Skeletal muscle satellite cell (primary cell): ENCODE data around the gene SEMA5A.

Experiments used
- H3K27me3 ChIP-seq: 2 replicates; pipeline ENCODE4 v1.7.0; 2013; ENCODE audit warnings: low read length; ENCODE audit not compliant: control insufficient read depth, insufficient read depth
- H3K36me3 ChIP-seq: 2 replicates; pipeline ENCODE4 v1.7.0; 2013; ENCODE audit warnings: mild to moderate bottlenecking, control low read depth, low read length; ENCODE audit not compliant: insufficient read depth
- H3K4me1 ChIP-seq: 2 replicates; pipeline ENCODE4 v1.7.0; 2013; ENCODE audit warnings: low read length; ENCODE audit not compliant: control insufficient read depth, insufficient read depth
- H3K4me2 ChIP-seq: 2 replicates; pipeline ENCODE4 v1.7.0; 2013; ENCODE audit warnings: mild to moderate bottlenecking, low read length
- H3K4me3 ChIP-seq: 2 replicates; pipeline ENCODE4 v1.7.0; 2013; ENCODE audit warnings: low read length
- H3K9ac ChIP-seq: 2 replicates; pipeline ENCODE4 v1.7.0; 2013; ENCODE audit warnings: mild to moderate bottlenecking, low read depth, low read length, moderate library complexity
- H3K9me3 ChIP-seq: replicated peaks from 2 replicates; pipeline ENCODE4 v1.7.0; 2013; ENCODE audit warnings: mild to moderate bottlenecking, control low read depth, low read length

The SEMA5A gene

GRCh38 chr5:9562141-9562540 lies 16.3 kb upstream of the SEMA5A start:
- peaks cover 19% of the 10 kb centered on the region for H3K4me1 ChIP-seq
- H3K27me3 ChIP-seq, result no peaks in the 10 kb centered on the region
- peak overlapping the region; percentile 29 for H3K4me2 ChIP-seq
- no peaks in the 10 kb centered on the region for H3K9me3 ChIP-seq
- H3K4me3 ChIP-seq, result peak overlapping the region; percentile 25
- H3K36me3 ChIP-seq, result no peaks in the 10 kb centered on the region
- H3K9ac ChIP-seq, result no peak overlapping the region

- H3K4me2 ChIP-seq, result no peak overlapping the region
- no peak overlapping the region for H3K9ac ChIP-seq
- no peaks in the 10 kb centered on the region for H3K9me3 ChIP-seq
- no peaks in the 10 kb centered on the region for H3K36me3 ChIP-seq
- H3K4me1 ChIP-seq, result peaks cover 19% of the 10 kb centered on the region
- H3K27me3 ChIP-seq, result no peaks in the 10 kb centered on the region
- H3K4me3 ChIP-seq, result no peak overlapping the region
Observed at GRCh38 chr5:9559965-9560364, 14.1 kb upstream of the SEMA5A start.

- H3K36me3 ChIP-seq, result no peaks in the 10 kb centered on the region
- no peaks in the 10 kb centered on the region for H3K27me3 ChIP-seq
- no peak overlapping the region for H3K4me2 ChIP-seq
- H3K9me3 ChIP-seq, result no peaks in the 10 kb centered on the region
- H3K4me3 ChIP-seq, result no peak overlapping the region
- H3K9ac ChIP-seq, result no peak overlapping the region
- H3K4me1 ChIP-seq, result peaks cover 19% of the 10 kb centered on the region
Observed at GRCh38 chr5:9558319-9558965, 12.6 kb upstream of the SEMA5A start.

- H3K4me1 ChIP-seq, result peaks cover 18% of the 10 kb centered on the region
- no peaks in the 10 kb centered on the region for H3K9me3 ChIP-seq
- no peak overlapping the region for H3K4me3 ChIP-seq
- no peak overlapping the region for H3K9ac ChIP-seq
- no peak overlapping the region for H3K4me2 ChIP-seq
- H3K36me3 ChIP-seq, result no peaks in the 10 kb centered on the region
- no peaks in the 10 kb centered on the region for H3K27me3 ChIP-seq
Observed at GRCh38 chr5:9557696-9558095, 11.8 kb upstream of the SEMA5A start.

GRCh38 chr5:9555961-9556360 lies 10.1 kb upstream of the SEMA5A start:
- Histone ChIP-seq H3K9me3 (no peaks in the 10 kb centered on the region), H3K4me1 (peaks cover 9% of the 10 kb centered on the region), H3K27me3 (no peaks in the 10 kb centered on the region), H3K36me3 (peaks cover 6% of the 10 kb centered on the region), H3K4me3 (no peak overlapping the region), H3K4me2 (no peak overlapping the region), H3K9ac (no peak overlapping the region)

GRCh38 chr5:9554122-9554521 lies 8.2 kb upstream of the SEMA5A start:
- peaks cover 23% of the 10 kb centered on the region for H3K36me3 ChIP-seq
- no peaks in the 10 kb centered on the region for H3K27me3 ChIP-seq
- no peak overlapping the region for H3K4me2 ChIP-seq

GRCh38 chr5:9553561-9553960 lies 7.7 kb upstream of the SEMA5A start:
- no peak overlapping the region for H3K4me3 ChIP-seq
- no peaks in the 10 kb centered on the region for H3K9me3 ChIP-seq
- H3K4me1 ChIP-seq, result peaks cover 9% of the 10 kb centered on the region
- H3K27me3 ChIP-seq, result no peaks in the 10 kb centered on the region
- H3K9ac ChIP-seq, result no peak overlapping the region
- peaks cover 29% of the 10 kb centered on the region for H3K36me3 ChIP-seq
- H3K4me2 ChIP-seq, result no peak overlapping the region

More at GRCh38 chr5:9554122-9554521, 8.2 kb upstream of the SEMA5A start:
- H3K4me1 ChIP-seq, result peaks cover 9% of the 10 kb centered on the region
- H3K4me3 ChIP-seq, result no peak overlapping the region
- H3K9ac ChIP-seq, result no peak overlapping the region
- no peaks in the 10 kb centered on the region for H3K9me3 ChIP-seq

GRCh38 chr5:9551567-9552537 lies 6.0 kb upstream of the SEMA5A start:
- no peak overlapping the region for H3K9ac ChIP-seq
- H3K27me3 ChIP-seq, result no peaks in the 10 kb centered on the region
- H3K9me3 ChIP-seq, result no peaks in the 10 kb centered on the region
- H3K4me3 ChIP-seq, result no peak overlapping the region
- peaks cover 5% of the 10 kb centered on the region for H3K4me1 ChIP-seq
- no peak overlapping the region for H3K4me2 ChIP-seq
- H3K36me3 ChIP-seq, result peaks cover 29% of the 10 kb centered on the region

GRCh38 chr5:9549941-9550340 lies 4.1 kb upstream of the SEMA5A start:
- H3K4me2 ChIP-seq, result no peak overlapping the region
- H3K36me3 ChIP-seq, result peaks cover 29% of the 10 kb centered on the region
- no peak overlapping the region for H3K4me3 ChIP-seq
- H3K9ac ChIP-seq, result no peak overlapping the region
- no peaks in the 10 kb centered on the region for H3K27me3 ChIP-seq
- no peaks in the 10 kb centered on the region for H3K9me3 ChIP-seq
- peaks cover 5% of the 10 kb centered on the region for H3K4me1 ChIP-seq

GRCh38 chr5:9547122-9547947 lies 1.5 kb upstream of the SEMA5A start:
- Histone ChIP-seq H3K9ac (peak overlapping the region; percentile 77), H3K27me3 (no peaks in the 10 kb centered on the region), H3K4me3 (peak overlapping the region; percentile 86), H3K36me3 (peaks cover 29% of the 10 kb centered on the region), H3K9me3 (no peaks in the 10 kb centered on the region), H3K4me1 (peaks cover 17% of the 10 kb centered on the region), H3K4me2 (peak overlapping the region; percentile 87)
